Lower leg skin (tissue), 4 donors: ENCODE measurements around the gene TSC2. TPM values are rescaled to one million over a fixed set of nuclear protein-coding genes. Genes with fewer than 3 reads are reported as not detected.
"Not testable (repeated sequence)": the region's sequence is repeated elsewhere in the genome, so short reads cannot be mapped to it uniquely, and the experiment has no call there.

Experiments used
- DNase-seq, 2 donors: peaks; one replicate each; pipeline ENCODE4 v3.0.0-alpha.2; 2019; ENCODE audit warnings: low spot score in 2 of 2
- H3K4me3 ChIP-seq: fragments of 200-600 bp; sonication (generic); 2 replicates; pipeline ENCODE4 v1.5.1; 2017; ENCODE audit warnings: mild to moderate bottlenecking, low read depth; ENCODE audit not compliant: poor library complexity, severe bottlenecking
- WGBS, 2 donors: methylation state at CpG; one replicate each; pipeline ENCODE4 v1.1.5; 2018; 5-methylcytosine and 5-hydroxymethylcytosine counted together
- intact Hi-C: fragments of 100-400 bp; cut with DNase I; formaldehyde crosslinking; loops from one replicate; pipeline ENCODE4 v1.15.0; 2023; ENCODE audit warnings: low total_unique reads
- microRNA counts, 2 donors: library from miRNA; unstranded; fragments of <30 nt; microRNA quantifications; one replicate each; lab custom pipeline; 2016
- microRNA-seq, 2 donors: library from miRNA; unstranded; fragments of <30 nt; microRNA quantifications; one replicate each; pipeline ENCODE4, GENCODE V29; 2016; ENCODE audit warnings: borderline replicate concordance in 2 of 2, borderline number of aligned reads in 1 of 2
- total RNA-seq, 4 donors: library from RNA; depleted of rRNA; stranded (reverse); fragments of >200 nt; gene quantifications; one replicate each; pipeline ENCODE4 v1.1.0, GENCODE V29; 2016

TSC2 gene
- total RNA-seq, 4 donors from 2014 or later = 56.7 to 130 (median 65.1) TPM

DNA sequence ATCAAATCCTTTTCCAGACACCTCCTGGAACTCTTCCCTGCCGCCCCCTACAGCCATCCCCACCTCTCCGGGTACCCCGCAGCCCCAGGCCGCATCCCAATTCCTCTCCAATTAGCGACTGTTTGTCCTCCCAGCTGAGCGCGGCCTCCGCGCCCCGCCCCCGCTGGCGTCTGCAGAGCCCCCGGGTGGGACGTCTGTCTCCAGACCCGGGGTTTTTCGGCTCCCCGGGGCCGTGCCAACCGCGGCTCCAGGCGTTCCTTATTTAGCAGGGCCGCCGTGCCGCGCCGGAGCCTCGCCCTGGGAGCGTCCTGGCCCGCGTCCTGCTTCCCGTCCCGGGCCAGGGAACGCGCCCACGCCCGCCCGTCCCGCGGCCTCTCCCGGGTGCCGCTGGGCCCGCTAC, 87.3 kb downstream of the TSC2 start:
- peak overlapping the region; percentile 45 for H3K4me3 ChIP-seq
- intact Hi-C loops, DNase-seq: not testable (repeated sequence)
- WGBS, 2 donors = 1 to 2% methylated on average over 10 to 20 of the region's 42 CpGs

DNA sequence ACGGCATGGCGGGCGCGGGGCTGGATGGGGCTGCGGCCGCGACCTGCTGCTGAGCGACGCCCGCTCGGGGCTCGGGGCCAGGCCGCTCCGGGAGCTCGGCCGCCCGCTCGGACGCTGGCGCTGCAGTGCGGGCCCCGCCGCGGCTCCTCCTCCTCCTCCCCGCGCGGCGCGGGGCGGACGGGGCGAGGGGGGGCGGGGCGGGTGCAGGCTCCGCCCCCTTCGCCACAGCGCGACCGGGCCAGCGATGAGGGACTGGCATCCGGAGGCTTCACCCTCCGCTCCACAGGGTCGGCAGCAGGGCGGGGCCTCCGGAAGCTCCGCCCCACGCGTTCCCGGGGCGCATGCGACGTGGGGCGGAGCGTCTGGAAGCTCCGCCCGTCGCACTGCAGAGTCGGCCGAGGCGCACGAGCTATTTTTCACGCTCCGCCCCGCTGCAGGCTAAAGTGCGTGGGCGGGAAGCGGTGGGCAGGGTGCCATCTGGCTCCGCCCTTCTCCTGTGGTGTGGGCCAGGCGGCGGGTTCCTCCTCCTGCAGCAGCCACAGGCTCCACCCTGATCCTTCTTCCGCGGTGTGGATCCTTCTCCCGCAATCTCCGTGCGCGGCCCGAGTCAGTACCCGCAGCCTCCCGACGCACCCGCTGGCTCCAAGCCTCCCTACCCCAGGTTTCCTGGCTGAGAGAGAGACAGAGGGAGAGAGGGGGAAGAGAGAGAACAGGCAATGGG, 88.1 kb downstream of the TSC2 start, which contains the start of gene PKD1:
Gene PKD1, minus strand, starts transcription at position 129 of the 721 bp plus-strand sequence. CDS start 209 bp downstream, outside the sequence.
- H3K4me3 ChIP-seq = peak within 1 kb of the TSS; percentile 45
- DNase-seq = peak; percentile 97 to 99
- 0% methylated on average over 24 to 33 of the region's 81 CpGs for WGBS, 2 donors
- intact Hi-C loops = not testable (repeated sequence)

MicroRNAs within 50 kb of the gene (microRNA counts, 767-probe panel; counts per million panel counts)
- microRNA hsa-miR-1225-3p (lab: Ali Mortazavi, UCI) (0 to 358 counts per million in 2 donors), microRNA hsa-miR-1225-5p (lab: Ali Mortazavi, UCI) (0 to 358 counts per million in 2 donors), microRNA hsa-miR-3180 (lab: Ali Mortazavi, UCI) (0 to 358 counts per million in 2 donors), microRNA hsa-miR-4516 (lab: Ali Mortazavi, UCI) (0 to 358 counts per million in 2 donors)

Small RNA genes within 50 kb of the gene (microRNA-seq; reads per million reads assigned to microRNA genes)
- gene MIR1225 (0.57 to 2.0 reads per million in 2 donors), gene MIR3180-5 (0 reads per million in 2 donors), gene MIR4516 (0 reads per million in 2 donors), gene MIR6511B1 (0 reads per million in 2 donors)

Other genes starting within 250 kb of the TSC2 start
- gene HAGH, start 221.2 kb upstream of the TSC2 start, total RNA-seq = 100 to 1,000 TPM in 1 of 4 donors, 10 to 100 TPM in 3; 57.8 to 104 (median 89.0) TPM
- gene FAHD1, start 220.8 kb upstream of the TSC2 start, total RNA-seq = 10 to 100 TPM; 46.2 to 89.0 (median 62.3) TPM
- under 1 TPM in 1 of 4 donors, not detected in 3; 0.42 TPM for gene MEIOB, start 175.8 kb upstream of the TSC2 start, total RNA-seq
- 100 to 1,000 TPM; 103 to 153 (median 120) TPM for gene HS3ST6, start 129.6 kb upstream of the TSC2 start, total RNA-seq
- gene MSRB1, start 104.8 kb upstream of the TSC2 start, total RNA-seq = 10 to 100 TPM; 18.7 to 44.3 (median 31.7) TPM
- 1 to 10 TPM in 1 of 4 donors, not detected in 3; 1.6 TPM for gene RPL3L, start 93.3 kb upstream of the TSC2 start, total RNA-seq
- gene NDUFB10, start 88.4 kb upstream of the TSC2 start, total RNA-seq = 100 to 1,000 TPM; 183 to 245 (median 217) TPM
- 1,000 to 10,000 TPM; 2,603 to 4,441 (median 3,196) TPM for gene RPS2, start 83.2 kb upstream of the TSC2 start, total RNA-seq
- not detected for gene RNF151, start 81.1 kb upstream of the TSC2 start, total RNA-seq
- 100 to 1,000 TPM in 2 of 4 donors, 10 to 100 TPM in 2; 60.8 to 114 (median 83.7) TPM for gene TBL3, start 75.9 kb upstream of the TSC2 start, total RNA-seq
- gene NOXO1, start 66.5 kb upstream of the TSC2 start, total RNA-seq = 1 to 10 TPM in 1 of 4 donors, under 1 TPM in 1, not detected in 2; 0.23 to 1.2 TPM
- gene GFER, start 63.8 kb upstream of the TSC2 start, total RNA-seq = 10 to 100 TPM in 3 of 4 donors, 1 to 10 TPM in 1; 9.7 to 14.4 (median 11.6) TPM
- 1 to 10 TPM in 1 of 4 donors, under 1 TPM in 2, not detected in 1; 0.72 to 1.1 (median 0.78) TPM for gene SYNGR3, start 58.0 kb upstream of the TSC2 start, total RNA-seq
- 100 to 1,000 TPM in 2 of 4 donors, 10 to 100 TPM in 2; 56.1 to 117 (median 86.5) TPM for gene ZNF598, start 38.2 kb upstream of the TSC2 start, total RNA-seq
- 1 to 10 TPM in 2 of 4 donors, under 1 TPM in 1, not detected in 1; 0.38 to 3.9 (median 1.6) TPM for gene NPW, start 28.2 kb upstream of the TSC2 start, total RNA-seq
- 10 to 100 TPM; 11.9 to 30.6 (median 27.3) TPM for gene NHERF2, start 21.1 kb upstream of the TSC2 start, total RNA-seq
- gene NTHL1, start 151 bp upstream of the TSC2 start, total RNA-seq = 10 to 100 TPM in 3 of 4 donors, 1 to 10 TPM in 1; 5.8 to 29.9 (median 21.5) TPM
- 100 to 1,000 TPM; 125 to 266 (median 192) TPM for gene PKD1, start 87.9 kb downstream of the TSC2 start, total RNA-seq
- 1 to 10 TPM in 3 of 4 donors, not detected in 1; 1.6 to 2.9 (median 2.0) TPM for gene RAB26, start 100.6 kb downstream of the TSC2 start, total RNA-seq
- gene TRAF7, start 107.8 kb downstream of the TSC2 start, total RNA-seq = 10 to 100 TPM; 60.8 to 74.8 (median 68.9) TPM
- gene CASKIN1, start 148.6 kb downstream of the TSC2 start, total RNA-seq = 1 to 10 TPM in 3 of 4 donors, under 1 TPM in 1; 0.71 to 2.2 (median 1.3) TPM
- 10 to 100 TPM; 43.8 to 69.4 (median 54.9) TPM for gene MLST8, start 157.5 kb downstream of the TSC2 start, total RNA-seq
- gene BRICD5, start 162.9 kb downstream of the TSC2 start, total RNA-seq = 1 to 10 TPM; 2.3 to 6.2 (median 2.5) TPM
- 10 to 100 TPM in 3 of 4 donors, 1 to 10 TPM in 1; 9.6 to 19.4 (median 12.8) TPM for gene PGP, start 166.9 kb downstream of the TSC2 start, total RNA-seq
- gene E4F1, start 175.6 kb downstream of the TSC2 start, total RNA-seq = 10 to 100 TPM; 50.3 to 85.8 (median 57.4) TPM
- 10 to 100 TPM; 39.8 to 93.3 (median 55.0) TPM for gene DNASE1L2, start 188.5 kb downstream of the TSC2 start, total RNA-seq
- gene ECI1, start 203.6 kb downstream of the TSC2 start, total RNA-seq = 10 to 100 TPM; 37.1 to 69.9 (median 54.5) TPM
- 100 to 1,000 TPM; 127 to 132 (median 128) TPM for gene RNPS1, start 220.1 kb downstream of the TSC2 start, total RNA-seq